Ecto neural progenitor cell (in vitro differentiated cells): ENCODE measurements around the gene GPATCH4.
"Not testable (repeated sequence)": the region's sequence is repeated elsewhere in the genome, so short reads cannot be mapped to it uniquely, and the experiment has no call there.

ENCODE experiments used
- DNase-seq: peaks from one replicate; pipeline ENCODE4 v3.0.0-alpha.2; 2018; ENCODE audit warnings: low spot score

Gene GPATCH4

GRCh38 chr1:156626079-156626438 lies 24.8 kb upstream of the GPATCH4 start:
- DNase-seq: no peak

GRCh38 chr1:156625436-156626078 lies 24.3 kb upstream of the GPATCH4 start:
- DNase-seq: peak; percentile 78

GRCh38 chr1:156624814-156625435 lies 23.6 kb upstream of the GPATCH4 start:
- DNase-seq: no peak

GRCh38 chr1:156623946-156624813 lies 22.9 kb upstream of the GPATCH4 start:
- DNase-seq: peak; percentile 85

- DNase-seq: no peak
Observed at GRCh38 chr1:156622581-156623297, 21.5 kb upstream of the GPATCH4 start.

- DNase-seq: no peak
Observed at GRCh38 chr1:156619582-156619955, 18.3 kb upstream of the GPATCH4 start.

GRCh38 chr1:156618853-156619581 lies 17.7 kb upstream of the GPATCH4 start, which contains the start of gene HAPLN2:
HAPLN2 (plus strand) TSS chr1:156619415; CDS start chr1:156623491, 4,076 bp downstream.
- DNase-seq: peak; percentile 58

GRCh38 chr1:156616463-156616862 lies 15.2 kb upstream of the GPATCH4 start:
- no peak for DNase-seq

DNA sequence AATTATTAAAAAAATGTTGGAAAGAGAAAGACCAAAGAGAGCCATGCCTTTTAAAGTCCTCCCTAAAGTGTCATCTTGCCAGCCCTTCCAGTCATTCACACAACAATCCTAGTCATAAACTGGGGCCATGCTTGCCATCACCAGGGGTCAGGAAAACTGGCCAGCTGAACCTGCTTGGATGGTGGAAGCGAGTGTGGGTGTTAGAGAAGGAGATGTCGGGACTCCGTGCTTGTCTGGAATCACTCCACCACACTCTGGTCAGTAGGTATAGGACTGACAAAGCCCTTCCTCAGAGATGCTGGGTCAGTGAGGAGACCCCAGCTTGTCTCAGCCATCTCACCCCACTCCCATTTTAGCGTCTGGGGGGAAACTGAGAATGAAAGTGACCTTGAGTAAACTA lies 14.7 kb upstream of the GPATCH4 start:
- DNase-seq: no peak

DNA sequence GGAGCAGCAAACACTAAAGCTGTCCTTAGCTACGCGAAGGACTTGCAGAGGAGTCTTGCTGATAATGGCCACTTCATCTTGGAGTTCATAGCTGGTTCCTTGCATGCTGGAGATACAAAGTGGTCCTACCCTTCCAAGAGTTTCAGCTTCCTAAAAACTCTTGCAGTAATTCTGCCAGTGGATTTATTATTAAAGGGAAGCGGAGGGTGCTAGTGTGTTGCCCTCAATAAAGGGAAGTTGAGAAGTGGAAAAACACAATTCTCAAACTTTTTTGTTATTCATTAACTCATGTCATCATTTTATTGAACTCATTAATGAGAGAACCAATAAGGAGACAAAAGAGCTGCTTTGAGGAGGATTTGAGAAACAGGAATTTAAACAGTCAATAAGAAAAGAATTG lies 11.4 kb upstream of the GPATCH4 start:
- DNase-seq: no peak

- not testable (repeated sequence) for DNase-seq
Observed at GRCh38 chr1:156610072-156610471, 8.8 kb upstream of the GPATCH4 start.

- no peak for DNase-seq
Observed at GRCh38 chr1:156608981-156609380, 7.7 kb upstream of the GPATCH4 start.

DNA sequence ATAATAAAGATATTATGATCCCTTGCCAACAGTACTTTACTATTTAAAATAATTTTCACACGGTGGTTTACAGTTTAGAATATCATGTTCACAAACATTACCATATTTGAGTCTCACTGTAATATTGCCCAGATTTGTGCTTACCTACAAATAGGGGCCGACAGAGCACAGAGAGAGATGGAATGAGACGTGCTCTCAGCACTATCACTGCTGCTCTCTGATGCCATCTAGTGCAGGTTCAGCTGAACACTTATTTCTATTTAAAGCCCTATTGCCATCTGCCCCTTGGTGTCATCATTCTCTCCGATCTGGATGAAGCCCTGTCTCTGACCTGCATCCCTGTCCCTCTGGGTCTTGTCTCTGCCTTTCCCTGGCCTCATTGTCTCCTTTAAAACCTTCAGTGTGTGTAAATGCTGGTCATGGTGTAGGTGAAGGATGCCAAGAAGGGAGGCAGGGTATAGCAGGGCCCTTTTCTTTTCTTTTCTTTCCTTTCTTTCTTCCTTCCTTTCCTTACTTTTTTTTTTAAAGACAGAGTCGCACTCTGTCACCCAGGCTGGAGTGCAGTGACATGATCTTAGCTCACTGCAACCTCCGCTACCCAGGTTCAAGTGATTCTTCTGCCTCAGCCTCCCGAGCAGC lies 6.9 kb upstream of the GPATCH4 start:
- no peak for DNase-seq

DNA sequence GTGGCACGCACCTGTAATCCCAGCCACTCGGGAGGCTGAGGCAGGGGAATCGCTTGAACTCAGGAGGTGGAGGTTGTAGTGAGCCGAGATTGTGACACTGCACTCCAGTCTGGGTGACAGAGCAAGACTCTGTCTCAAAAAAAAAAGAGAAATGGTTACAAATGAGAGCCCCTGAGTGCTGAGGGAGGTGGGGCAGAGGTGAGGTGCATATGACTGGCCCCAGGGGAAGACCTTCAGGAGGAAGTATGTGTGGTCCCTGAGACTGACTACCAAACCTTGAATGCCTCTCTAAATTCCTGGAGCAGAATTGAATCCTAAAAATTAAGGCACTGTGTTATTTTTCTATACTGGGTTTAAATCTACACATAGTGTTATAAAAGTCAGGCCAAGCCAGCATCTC lies 6.1 kb upstream of the GPATCH4 start:
- not testable (repeated sequence) for DNase-seq

DNA sequence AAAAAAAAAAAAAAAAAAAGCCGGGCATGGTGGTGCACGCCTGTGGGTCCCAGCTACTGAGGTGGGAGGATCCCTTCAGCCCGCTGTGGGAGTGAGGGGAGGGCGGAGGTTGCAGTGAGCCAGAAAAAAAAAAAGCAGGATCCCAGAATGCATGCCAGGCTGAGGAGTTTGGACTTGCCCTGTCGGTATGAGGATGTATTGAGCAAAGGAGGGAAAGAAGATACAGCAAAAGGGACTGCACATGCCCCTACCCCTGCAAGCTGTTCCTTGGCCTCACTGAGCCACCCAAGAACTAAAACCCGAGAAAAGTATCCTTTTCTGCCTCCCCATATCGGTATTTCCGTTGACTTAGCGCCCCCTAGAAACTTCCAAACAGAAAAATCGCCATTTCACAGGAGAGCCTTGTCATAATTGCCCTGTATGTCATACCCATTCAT lies 1.3 kb upstream of the GPATCH4 start:
- DNase-seq: no peak

- no peak for DNase-seq
Observed at GRCh38 chr1:156601892-156602291, 613 bp upstream of the GPATCH4 start.

DNA sequence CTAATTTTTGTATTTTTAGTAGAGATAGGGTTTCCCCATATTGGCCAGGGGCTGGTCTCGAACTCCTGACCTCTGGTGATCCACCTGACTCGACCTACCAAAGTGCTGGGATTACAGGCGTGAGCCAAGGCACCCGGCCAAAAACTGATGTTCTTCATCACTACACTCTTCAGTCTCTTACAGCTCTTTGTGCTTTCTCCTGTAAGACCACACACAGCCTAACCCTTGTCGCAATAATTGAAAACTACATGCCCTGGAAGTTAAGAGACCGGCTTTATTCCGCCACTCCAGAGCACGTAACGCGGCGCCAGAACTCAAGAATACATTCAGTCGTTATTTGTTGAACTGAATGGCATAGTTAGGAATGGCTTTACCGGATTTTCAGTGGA lies 552 bp downstream of the GPATCH4 start:
- no peak for DNase-seq

- DNase-seq: no peak
Observed at GRCh38 chr1:156599811-156600210, 1.5 kb downstream of the GPATCH4 start.

DNA sequence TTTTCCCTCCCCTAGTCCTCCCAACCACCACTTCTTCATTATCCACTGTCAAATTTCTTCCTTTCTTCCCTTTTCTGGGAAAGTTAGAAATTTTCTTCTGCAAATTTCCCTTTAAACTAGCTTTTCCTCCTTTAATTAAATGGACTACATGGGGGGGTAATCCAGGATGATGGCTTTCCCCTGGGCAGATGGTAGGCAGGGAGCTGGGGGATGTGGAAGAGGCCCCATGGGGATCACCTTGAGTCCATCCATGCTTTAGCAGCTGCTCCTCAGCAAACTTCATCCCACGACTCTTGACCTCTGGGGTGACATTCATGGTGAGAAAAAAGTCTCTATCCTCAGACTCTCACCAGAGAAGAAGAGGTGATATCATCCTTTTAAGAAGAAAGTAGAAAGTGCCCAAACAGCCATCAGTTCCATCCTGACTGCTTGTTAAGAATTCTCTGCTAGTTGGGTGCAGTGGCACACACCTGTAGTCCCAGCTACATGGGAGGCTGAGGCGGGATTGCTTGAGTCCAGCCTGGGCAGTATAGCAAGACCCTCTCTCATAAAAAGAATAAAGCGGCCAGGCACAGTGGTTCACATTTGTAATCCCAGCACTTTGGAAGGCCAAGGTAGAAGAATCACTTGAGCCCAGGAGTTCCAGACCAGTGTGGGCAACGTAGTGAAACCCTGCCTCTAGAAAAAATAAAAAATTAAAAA lies 2.4 kb downstream of the GPATCH4 start:
- no peak for DNase-seq

GRCh38 chr1:156598125-156598524 lies 3.2 kb downstream of the GPATCH4 start:
- no peak for DNase-seq

- DNase-seq: no peak
Observed at GRCh38 chr1:156596426-156596825, 4.9 kb downstream of the GPATCH4 start.
